ENCODE measurements around the gene PDE2A.

- no peak for TF ChIP-seq CTCF (IDR thresholded peaks at IDR 0.05)
- TF ChIP-seq REST (IDR thresholded peaks at IDR 0.05; ENCODE audit: insufficient read depth in 1 of 2, low read depth in 2 of 2, low read length in 1 of 2) = no peak
These were observed 34.5 kb downstream of the PDE2A start for GRCh38 chr11:72639502-72640375.

All from Panc1 (cell line).